ENCODE results near the gene TRIP4. TPM values are rescaled to one million over a fixed set of nuclear protein-coding genes. Genes with fewer than 3 reads are reported as not detected.

Gene TRIP4
- total and polyA plus RNA-seq, 4 donors: 17.0 to 23.6 (median 23.0) TPM

GRCh38 chr15:64480891-64481290 lies 93.3 kb downstream of the TRIP4 start:
- no peak overlapping the region for H3K4me3 ChIP-seq
- no peaks in the 10 kb centered on the region for H3K27me3 ChIP-seq (ENCODE audit: control insufficient read depth in 3 of 3, insufficient read depth in 3 of 3, low read length in 2 of 3)
- WGBS, 2 donors: 51% methylated on average over 4 of the region's 4 CpGs
- no peak for TF ChIP-seq CTCF (IDR thresholded peaks at IDR 0.05; ENCODE audit: control extremely low read depth, extremely low read depth)
- DNase-seq (no peak), ATAC-seq (ENCODE audit: insufficient read depth, low FRiP score) (no peak)
- H3K9me3 ChIP-seq (ENCODE audit: control insufficient read depth in 4 of 4, insufficient read depth in 3 of 4, low read length in 3 of 4): no peaks in the 10 kb centered on the region
- peaks cover 0 to 13% (median 2%) of the 10 kb centered on the region in 5 donors for H3K4me1 ChIP-seq (ENCODE audit: control insufficient read depth in 5 of 5, insufficient read depth in 5 of 5, low read length in 5 of 5)
- H3K9ac ChIP-seq (ENCODE audit: insufficient read depth in 1 of 2, low read length in 2 of 2): no peak overlapping the region
- peaks cover 0 to 4% (median under 1%) of the 10 kb centered on the region in 4 donors for H3K36me3 ChIP-seq (ENCODE audit: control insufficient read depth in 4 of 4, insufficient read depth in 4 of 4, low read length in 4 of 4)
- no peak overlapping the region for H3K27ac ChIP-seq (ENCODE audit: low read depth in 1 of 2, low read length in 1 of 2)

- Histone ChIP-seq H3K36me3 (ENCODE audit: control insufficient read depth in 4 of 4, insufficient read depth in 4 of 4, low read length in 4 of 4) (peaks cover 0 to 6% (median 0%) of the 10 kb centered on the region in 4 donors), H3K4me3 (no peak overlapping the region), H3K4me1 (ENCODE audit: control insufficient read depth in 5 of 5, insufficient read depth in 5 of 5, low read length in 5 of 5) (peaks cover 0 to 13% (median 2%) of the 10 kb centered on the region in 5 donors), H3K27ac (ENCODE audit: low read depth in 1 of 2, low read length in 1 of 2) (no peak overlapping the region), H3K9me3 (ENCODE audit: control insufficient read depth in 4 of 4, insufficient read depth in 3 of 4, low read length in 3 of 4) (no peaks in the 10 kb centered on the region), H3K27me3 (ENCODE audit: control insufficient read depth in 3 of 3, insufficient read depth in 3 of 3, low read length in 2 of 3) (no peaks in the 10 kb centered on the region), H3K9ac (ENCODE audit: insufficient read depth in 1 of 2, low read length in 2 of 2) (no peak overlapping the region)
- ATAC-seq (ENCODE audit: insufficient read depth, low FRiP score): no peak
- DNase-seq: no peak
- TF ChIP-seq CTCF (IDR thresholded peaks at IDR 0.05; ENCODE audit: control extremely low read depth, extremely low read depth): no peak
Measured at GRCh38 chr15:64483749-64484148, 96.1 kb downstream of the TRIP4 start.

GRCh38 chr15:64485796-64486195 lies 98.2 kb downstream of the TRIP4 start:
- Histone ChIP-seq H3K9me3 (ENCODE audit: control insufficient read depth in 4 of 4, insufficient read depth in 3 of 4, low read length in 3 of 4) (no peaks in the 10 kb centered on the region), H3K27ac (ENCODE audit: low read depth in 1 of 2, low read length in 1 of 2) (no peak overlapping the region), H3K4me1 (ENCODE audit: control insufficient read depth in 5 of 5, insufficient read depth in 5 of 5, low read length in 5 of 5) (peaks cover 0 to 10% (median 3%) of the 10 kb centered on the region in 5 donors), H3K9ac (ENCODE audit: insufficient read depth in 1 of 2, low read length in 2 of 2) (no peak overlapping the region), H3K4me3 (no peak overlapping the region), H3K27me3 (ENCODE audit: control insufficient read depth in 3 of 3, insufficient read depth in 3 of 3, low read length in 2 of 3) (no peaks in the 10 kb centered on the region), H3K36me3 (ENCODE audit: control insufficient read depth in 4 of 4, insufficient read depth in 4 of 4, low read length in 4 of 4) (peaks cover 0 to 9% (median 1%) of the 10 kb centered on the region in 4 donors)
- DNase-seq (no peak), ATAC-seq (ENCODE audit: insufficient read depth, low FRiP score) (no peak)
- no peak for TF ChIP-seq CTCF (IDR thresholded peaks at IDR 0.05; ENCODE audit: control extremely low read depth, extremely low read depth)

- peaks cover 0 to 9% (median 3%) of the 10 kb centered on the region in 4 donors for H3K36me3 ChIP-seq (ENCODE audit: control insufficient read depth in 4 of 4, insufficient read depth in 4 of 4, low read length in 4 of 4)
- TF ChIP-seq CTCF (IDR thresholded peaks at IDR 0.05; ENCODE audit: control extremely low read depth, extremely low read depth): no peak
- no peak overlapping the region for H3K9ac ChIP-seq (ENCODE audit: insufficient read depth in 1 of 2, low read length in 2 of 2)
- H3K4me3 ChIP-seq: no peak overlapping the region
- ATAC-seq (ENCODE audit: insufficient read depth, low FRiP score): no peak
- peaks cover 0 to 8% (median 0%) of the 10 kb centered on the region in 5 donors for H3K4me1 ChIP-seq (ENCODE audit: control insufficient read depth in 5 of 5, insufficient read depth in 5 of 5, low read length in 5 of 5)
- no peak for DNase-seq
- no peaks in the 10 kb centered on the region for H3K27me3 ChIP-seq (ENCODE audit: control insufficient read depth in 3 of 3, insufficient read depth in 3 of 3, low read length in 2 of 3)
- no peak overlapping the region for H3K27ac ChIP-seq (ENCODE audit: low read depth in 1 of 2, low read length in 1 of 2)
- no peaks in the 10 kb centered on the region for H3K9me3 ChIP-seq (ENCODE audit: control insufficient read depth in 4 of 4, insufficient read depth in 3 of 4, low read length in 3 of 4)
Measured at GRCh38 chr15:64490598-64491259, 103.1 kb downstream of the TRIP4 start.
